ENCODE data around the gene CRYBG1.

DNA sequence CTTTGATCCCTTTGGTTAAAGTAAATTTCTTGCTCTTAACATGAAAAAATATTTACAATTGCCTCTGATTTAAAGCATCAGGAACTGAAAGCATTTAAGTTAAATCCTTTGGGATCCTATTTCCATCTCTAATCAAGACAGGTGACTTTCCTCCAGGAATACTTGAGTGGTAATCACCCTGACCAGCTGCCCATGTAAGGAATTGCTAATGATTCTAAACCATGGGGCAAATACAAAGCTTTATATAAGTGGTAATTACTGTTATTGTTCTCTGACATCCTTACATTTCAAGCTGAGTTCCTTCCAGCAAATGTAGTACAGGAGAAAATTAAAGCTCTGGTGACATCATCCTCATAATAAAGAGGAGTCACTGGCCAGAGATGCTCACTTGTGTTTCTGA, 100.6 kb downstream of the CRYBG1 start:
- TF ChIP-seq, protein P1, sequence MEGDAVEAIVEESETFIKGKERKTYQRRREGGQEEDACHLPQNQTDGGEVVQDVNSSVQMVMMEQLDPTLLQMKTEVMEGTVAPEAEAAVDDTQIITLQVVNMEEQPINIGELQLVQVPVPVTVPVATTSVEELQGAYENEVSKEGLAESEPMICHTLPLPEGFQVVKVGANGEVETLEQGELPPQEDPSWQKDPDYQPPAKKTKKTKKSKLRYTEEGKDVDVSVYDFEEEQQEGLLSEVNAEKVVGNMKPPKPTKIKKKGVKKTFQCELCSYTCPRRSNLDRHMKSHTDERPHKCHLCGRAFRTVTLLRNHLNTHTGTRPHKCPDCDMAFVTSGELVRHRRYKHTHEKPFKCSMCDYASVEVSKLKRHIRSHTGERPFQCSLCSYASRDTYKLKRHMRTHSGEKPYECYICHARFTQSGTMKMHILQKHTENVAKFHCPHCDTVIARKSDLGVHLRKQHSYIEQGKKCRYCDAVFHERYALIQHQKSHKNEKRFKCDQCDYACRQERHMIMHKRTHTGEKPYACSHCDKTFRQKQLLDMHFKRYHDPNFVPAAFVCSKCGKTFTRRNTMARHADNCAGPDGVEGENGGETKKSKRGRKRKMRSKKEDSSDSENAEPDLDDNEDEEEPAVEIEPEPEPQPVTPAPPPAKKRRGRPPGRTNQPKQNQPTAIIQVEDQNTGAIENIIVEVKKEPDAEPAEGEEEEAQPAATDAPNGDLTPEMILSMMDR (IDR thresholded peaks at IDR 0.05) = no peak
- TF ChIP-seq POLR2A (IDR thresholded peaks at IDR 0.05) = no peak
